NCI-H2107 treated with DMSO at 0.1 percent for 48 hours (cell line): Measurements from ENCODE around the gene MMP17.

Source experiments
- DNase-seq: peaks from one replicate; lab custom pipeline; 2025; ENCODE audit not compliant: unreplicated experiment; lab: John Stamatoyannopoulos, UW

MMP17 gene

GRCh38 chr12:131827961-131828534 is at the start of gene MMP17:
Gene MMP17 (plus strand): TSS chr12:131828393. CDS start chr12:131828495, 102 bp downstream.
- no peak for DNase-seq

GRCh38 chr12:131779027-131779426 is 49.2 kb upstream of the MMP17 start:
- DNase-seq = no peak

GRCh38 chr12:131782061-131782460 is 46.1 kb upstream of the MMP17 start:
- DNase-seq = no peak

- DNase-seq = no peak
Measured at GRCh38 chr12:131783915-131784541, 44.2 kb upstream of the MMP17 start.

- DNase-seq = no peak
Measured at GRCh38 chr12:131784909-131785762, 43.1 kb upstream of the MMP17 start.

GRCh38 chr12:131785763-131786330 is 42.3 kb upstream of the MMP17 start:
- DNase-seq = no peak

GRCh38 chr12:131786331-131786730 is 41.9 kb upstream of the MMP17 start:
- no peak for DNase-seq

- DNase-seq = no peak
Measured at GRCh38 chr12:131787143-131787660, 41.0 kb upstream of the MMP17 start.

GRCh38 chr12:131788070-131788469 is 40.1 kb upstream of the MMP17 start:
- no peak for DNase-seq

- DNase-seq = no peak
Measured at GRCh38 chr12:131789638-131790037, 38.6 kb upstream of the MMP17 start.

GRCh38 chr12:131793243-131794022 is 34.8 kb upstream of the MMP17 start:
- no peak for DNase-seq

- DNase-seq = no peak
Measured at GRCh38 chr12:131794061-131794460, 34.1 kb upstream of the MMP17 start.

- DNase-seq = no peak
Measured at GRCh38 chr12:131794573-131794972, 33.6 kb upstream of the MMP17 start.

- DNase-seq = no peak
Measured at GRCh38 chr12:131795064-131795463, 33.1 kb upstream of the MMP17 start.

GRCh38 chr12:131795690-131796410 is 32.3 kb upstream of the MMP17 start:
- DNase-seq = no peak

GRCh38 chr12:131796411-131796736 is 31.8 kb upstream of the MMP17 start:
- DNase-seq = no peak

- DNase-seq = no peak
Measured at GRCh38 chr12:131796754-131797587, 31.2 kb upstream of the MMP17 start.

- DNase-seq = no peak
Measured at GRCh38 chr12:131797588-131797934, 30.6 kb upstream of the MMP17 start.

GRCh38 chr12:131799195-131799594 is 29.0 kb upstream of the MMP17 start:
- DNase-seq = no peak
